ENCODE results near the gene SURF1.

DNA sequence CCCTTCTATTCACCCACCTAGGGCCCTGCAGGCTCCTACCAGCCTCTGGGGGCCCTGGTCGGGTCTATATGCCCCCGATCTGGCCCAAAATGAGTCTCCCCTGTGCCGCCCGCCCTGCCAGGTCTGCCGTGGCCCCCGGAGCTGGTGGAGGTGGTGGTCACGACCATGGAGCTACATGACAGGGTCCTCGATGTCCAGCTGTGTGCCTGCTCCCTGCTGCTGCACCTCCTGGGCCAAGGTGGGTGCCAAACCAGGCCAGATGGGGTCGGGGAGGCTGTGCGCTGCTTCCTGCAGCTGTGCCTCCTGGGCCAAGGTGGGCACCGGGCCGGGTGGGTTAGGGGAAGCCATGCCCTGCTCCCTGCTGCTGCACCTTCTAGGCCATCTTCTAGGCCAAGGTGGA, 44.0 kb upstream of the SURF1 start:
- TF ChIP-seq, protein P1, sequence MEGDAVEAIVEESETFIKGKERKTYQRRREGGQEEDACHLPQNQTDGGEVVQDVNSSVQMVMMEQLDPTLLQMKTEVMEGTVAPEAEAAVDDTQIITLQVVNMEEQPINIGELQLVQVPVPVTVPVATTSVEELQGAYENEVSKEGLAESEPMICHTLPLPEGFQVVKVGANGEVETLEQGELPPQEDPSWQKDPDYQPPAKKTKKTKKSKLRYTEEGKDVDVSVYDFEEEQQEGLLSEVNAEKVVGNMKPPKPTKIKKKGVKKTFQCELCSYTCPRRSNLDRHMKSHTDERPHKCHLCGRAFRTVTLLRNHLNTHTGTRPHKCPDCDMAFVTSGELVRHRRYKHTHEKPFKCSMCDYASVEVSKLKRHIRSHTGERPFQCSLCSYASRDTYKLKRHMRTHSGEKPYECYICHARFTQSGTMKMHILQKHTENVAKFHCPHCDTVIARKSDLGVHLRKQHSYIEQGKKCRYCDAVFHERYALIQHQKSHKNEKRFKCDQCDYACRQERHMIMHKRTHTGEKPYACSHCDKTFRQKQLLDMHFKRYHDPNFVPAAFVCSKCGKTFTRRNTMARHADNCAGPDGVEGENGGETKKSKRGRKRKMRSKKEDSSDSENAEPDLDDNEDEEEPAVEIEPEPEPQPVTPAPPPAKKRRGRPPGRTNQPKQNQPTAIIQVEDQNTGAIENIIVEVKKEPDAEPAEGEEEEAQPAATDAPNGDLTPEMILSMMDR (IDR thresholded peaks at IDR 0.05) = no peak
- TF ChIP-seq POLR2A (IDR thresholded peaks at IDR 0.05) = no peak
